GM21529 (cell line): ENCODE data around the gene ST6GALNAC4.
"Not testable (repeated sequence)": the region's sequence is repeated elsewhere in the genome, so short reads cannot be mapped to it uniquely, and the experiment has no call there.

ENCODE experiments used
- ATAC-seq: cut with Tn5 transposase; IDR thresholded peaks from one replicate; pipeline ENCODE4 v1.9.1; 2021; ENCODE audit not compliant: unreplicated experiment

ST6GALNAC4 gene

DNA sequence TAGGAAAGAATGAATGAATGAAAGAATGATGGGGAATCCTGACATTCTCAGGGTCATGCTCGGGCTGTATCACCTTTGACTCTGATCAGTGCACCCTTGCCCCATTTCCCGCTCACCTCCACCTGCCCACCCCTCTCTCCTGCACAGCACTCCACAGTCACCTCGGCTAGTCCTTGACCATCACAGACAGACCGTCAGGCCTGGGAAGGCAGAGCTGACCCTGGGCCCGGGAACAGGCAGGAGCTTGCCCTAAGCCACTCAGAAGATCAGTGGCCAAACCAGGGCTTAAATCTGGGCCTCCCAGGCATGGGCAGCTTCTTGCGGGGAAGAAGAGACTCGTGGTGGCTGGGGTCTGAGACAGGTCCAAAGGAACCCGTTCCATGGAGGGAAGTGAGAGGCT is 21.0 kb downstream of the ST6GALNAC4 start:
- no peak for ATAC-seq

GRCh38 chr9:127893392-127893791 is 23.4 kb downstream of the ST6GALNAC4 start:
- ATAC-seq, result no peak

GRCh38 chr9:127892831-127893230 is 24.0 kb downstream of the ST6GALNAC4 start:
- no peak for ATAC-seq

DNA sequence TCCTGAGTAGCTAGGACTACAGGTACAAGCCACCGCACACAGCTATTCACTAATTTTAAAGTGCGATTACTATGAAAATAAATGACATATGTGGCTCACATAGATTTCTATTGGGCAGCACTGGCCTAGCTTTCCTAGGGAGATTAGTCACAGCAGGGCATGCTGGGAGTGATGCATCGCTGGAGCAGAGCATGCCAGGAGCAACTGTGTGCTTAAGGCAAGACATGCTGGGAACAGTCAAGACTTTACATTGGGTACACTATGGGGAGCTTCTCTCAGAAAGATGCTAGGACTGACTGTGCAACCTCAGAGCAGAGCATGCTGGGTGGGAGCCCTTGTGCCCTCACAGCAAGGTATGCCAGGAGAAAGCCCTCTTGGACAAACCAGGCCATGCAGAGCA is 26.8 kb downstream of the ST6GALNAC4 start:
- ATAC-seq, result no peak

DNA sequence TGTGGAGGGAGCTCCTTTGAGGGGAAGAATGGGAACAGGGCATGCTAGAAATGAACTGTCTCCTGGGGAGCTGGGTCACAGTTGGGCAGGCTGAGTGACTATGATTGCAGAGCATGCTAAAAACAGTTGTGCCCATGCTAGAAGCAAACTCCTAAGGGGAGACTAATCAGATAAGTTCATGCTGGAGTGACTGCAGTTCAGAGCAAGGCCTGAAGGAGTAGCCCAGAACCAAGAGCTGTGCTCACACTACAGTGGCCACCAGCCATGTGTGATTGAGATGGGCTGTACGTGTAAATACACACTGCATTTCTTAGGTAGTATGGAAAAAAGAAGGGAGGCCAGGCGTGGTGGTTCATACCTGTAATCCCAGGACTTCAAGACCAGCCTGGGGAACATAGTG is 29.0 kb downstream of the ST6GALNAC4 start:
- ATAC-seq, result no peak

- no peak for ATAC-seq
These were observed 30.4 kb downstream of the ST6GALNAC4 start for GRCh38 chr9:127886401-127886972.

DNA sequence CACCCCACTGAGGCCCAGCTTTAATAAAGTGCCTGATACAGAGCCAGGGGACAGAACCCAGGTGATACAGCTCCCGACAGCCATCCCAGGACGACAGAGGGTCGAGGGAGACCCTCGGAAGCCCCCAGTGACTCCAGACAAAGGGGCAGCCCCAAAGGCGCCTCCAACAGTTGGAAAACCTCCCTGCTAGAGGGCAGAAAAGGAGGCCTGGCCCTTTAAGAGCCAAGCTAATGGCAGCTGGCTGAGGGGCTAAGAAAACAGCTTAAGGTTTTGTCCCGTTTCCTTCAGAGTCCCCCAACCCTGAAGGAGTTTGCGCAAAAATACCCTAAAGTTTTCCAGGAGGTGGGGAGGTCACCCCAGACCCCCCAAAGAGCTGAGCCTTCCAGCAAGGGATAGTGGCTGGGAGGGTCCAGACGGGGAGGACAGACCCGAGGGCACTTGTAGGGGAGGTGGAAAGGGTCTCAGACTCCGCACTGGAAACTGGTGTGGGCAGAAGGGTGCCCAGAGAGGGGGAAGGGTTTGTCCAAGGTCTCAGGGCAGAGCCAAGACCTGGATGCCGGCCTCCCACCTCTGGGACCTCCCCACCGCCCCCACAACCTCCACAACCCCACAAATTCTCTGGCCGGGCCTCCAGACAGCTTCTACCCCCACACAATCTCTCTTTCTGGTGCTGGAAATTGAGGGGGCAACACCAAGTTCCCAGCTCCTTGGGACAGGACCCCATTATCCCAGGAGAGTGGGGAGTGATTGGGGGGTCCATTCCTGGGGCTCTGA is 31.1 kb downstream of the ST6GALNAC4 start:
- ATAC-seq, result no peak

GRCh38 chr9:127884976-127885490 is 31.8 kb downstream of the ST6GALNAC4 start:
- ATAC-seq, result no peak

DNA sequence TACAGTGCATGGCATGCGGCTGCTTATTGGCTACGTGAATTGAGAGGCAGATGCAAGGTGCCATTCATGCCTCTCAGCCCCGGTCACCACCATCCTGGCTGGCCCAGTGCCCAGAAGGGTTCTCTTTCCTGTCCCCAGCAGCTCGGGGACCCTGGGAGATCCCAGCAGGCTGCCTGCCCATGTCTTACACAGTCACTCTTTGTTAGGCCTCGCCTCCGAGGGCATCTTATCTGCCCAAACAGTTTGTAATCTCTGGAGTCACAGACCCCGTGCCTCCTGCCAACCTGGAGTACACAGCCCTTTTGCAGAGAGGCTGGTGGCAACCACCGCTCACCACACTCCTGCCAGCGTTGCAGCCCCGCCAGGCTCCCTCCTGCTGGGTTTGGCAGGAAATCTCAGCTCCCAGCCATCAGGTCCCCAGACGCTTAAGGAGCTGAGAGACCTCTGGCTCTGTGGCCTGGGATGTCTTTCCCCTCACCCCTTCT is 32.4 kb downstream of the ST6GALNAC4 start:
- ATAC-seq, result no peak

DNA sequence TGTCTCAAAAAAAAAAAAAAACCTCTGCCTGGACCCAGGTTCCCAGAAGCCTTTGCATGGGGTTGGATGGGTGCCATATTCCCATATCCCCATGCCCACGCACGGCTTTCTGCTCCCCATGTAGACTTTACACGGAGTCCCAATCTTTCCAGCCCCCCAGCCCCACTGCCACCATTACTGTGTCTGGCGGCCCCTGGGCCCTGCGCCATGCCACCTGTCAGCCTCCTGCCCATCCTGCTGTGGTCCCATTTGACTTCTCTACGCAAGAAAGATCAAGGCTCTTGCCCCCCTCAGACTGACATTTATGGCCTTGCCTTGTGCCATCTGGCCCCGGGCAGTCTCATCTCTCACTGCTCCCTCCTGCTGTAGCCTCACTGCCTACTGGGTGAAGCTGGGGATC is 32.9 kb downstream of the ST6GALNAC4 start:
- ATAC-seq, result no peak

DNA sequence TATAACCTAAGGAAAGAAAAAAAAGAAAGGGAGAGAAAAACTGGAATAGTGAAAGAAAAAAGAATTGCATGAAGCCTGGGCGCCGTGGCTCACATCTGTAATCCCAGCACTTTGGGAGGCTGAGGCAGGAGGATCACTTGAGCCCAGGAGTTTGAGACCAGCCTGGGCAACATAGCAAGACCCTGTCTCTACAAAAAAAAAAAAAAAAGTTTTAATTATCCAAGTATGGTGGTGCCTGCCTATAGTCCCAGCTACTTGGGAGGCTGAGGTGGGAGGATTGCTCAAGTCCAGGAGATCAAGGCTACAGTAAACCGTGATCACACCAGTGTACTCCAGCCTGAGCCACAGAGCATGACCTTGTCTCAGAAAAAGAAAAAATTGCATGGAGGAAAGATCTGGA is 35.1 kb downstream of the ST6GALNAC4 start:
- not testable (repeated sequence) for ATAC-seq

- ATAC-seq, result no peak
These were observed 36.7 kb downstream of the ST6GALNAC4 start for GRCh38 chr9:127880143-127880542.

- ATAC-seq, result no peak
These were observed 38.0 kb downstream of the ST6GALNAC4 start for GRCh38 chr9:127878652-127879390.

- ATAC-seq, result no peak
These were observed 38.7 kb downstream of the ST6GALNAC4 start for GRCh38 chr9:127878001-127878651.

GRCh38 chr9:127877566-127877998 is 39.3 kb downstream of the ST6GALNAC4 start, which contains the start of gene AK1:
TSS of gene AK1 (minus strand) at chr9:127877675. CDS start at chr9:127874617, 3,058 bp downstream.
- no peak for ATAC-seq

GRCh38 chr9:127876764-127877562 is 39.9 kb downstream of the ST6GALNAC4 start:
- no peak for ATAC-seq

- no peak for ATAC-seq
These were observed 40.6 kb downstream of the ST6GALNAC4 start for GRCh38 chr9:127876026-127876763.

GRCh38 chr9:127875306-127875966 is 41.4 kb downstream of the ST6GALNAC4 start:
- no peak for ATAC-seq
